H1 (cell line): Measurements from ENCODE around the gene FASN. TPM values are rescaled to one million over a fixed set of nuclear protein-coding genes. Genes with fewer than 3 reads are reported as not detected.

Experiments
- CTCF ChIA-PET: fragments of 300-600 bp; sonication (Branson Sonifier 250); formaldehyde crosslinking; loops from one replicate; lab custom pipeline; 2021; ENCODE audit not compliant: partially characterized antibody; lab: Charles Lee
- POLR2A ChIA-PET: fragments of 300-600 bp; sonication (Branson Sonifier 250); formaldehyde crosslinking; loops from one replicate; lab custom pipeline; 2021; ENCODE audit warnings: inconsistent platforms; ENCODE audit not compliant: partially characterized antibody; lab: Charles Lee
- DNase-seq, 2 experiments: peaks; one replicate each; pipeline versions ENCODE4 v3.0.0 to v3.0.0-alpha.2; 2010 to 2022; ENCODE audit warnings: low spot score in 2 of 2, low read depth in 1 of 2, mixed read lengths in 1 of 2
- FAIRE-seq: peaks from 2 replicates; lab custom pipeline; 2011; peaks lifted over from hg19 to GRCh38; lab: Jason Lieb, UNC
- H2AFZ ChIP-seq: 2 replicates; pipeline ENCODE4 v1.8.1; 2012; ENCODE audit warnings: low read length, inconsistent platforms
- H2AK5ac ChIP-seq: 2 replicates; pipeline ENCODE4 v1.6.1; 2013; ENCODE audit warnings: low read depth, low read length
- H2BK120ac ChIP-seq: replicated peaks from 2 replicates; pipeline ENCODE3; 2013; ENCODE audit warnings: low read depth, low read length, inconsistent platforms
- H2BK12ac ChIP-seq: 2 replicates; pipeline ENCODE4 v1.6.1; 2013; ENCODE audit warnings: low read depth, low read length
- H2BK15ac ChIP-seq: 2 replicates; pipeline ENCODE4 v1.6.1; 2013; ENCODE audit warnings: low read length
- H2BK20ac ChIP-seq: 2 replicates; pipeline ENCODE4 v1.6.1; 2013; ENCODE audit warnings: low read length
- H2BK5ac ChIP-seq: 2 replicates; pipeline ENCODE4 v1.6.1; 2013; ENCODE audit warnings: low read depth, low read length
- H3K14ac ChIP-seq: 2 replicates; pipeline ENCODE4 v1.6.1; 2013; ENCODE audit warnings: inconsistent platforms; ENCODE audit not compliant: insufficient read length
- H3K18ac ChIP-seq: 2 replicates; pipeline ENCODE4 v1.6.1; 2013; ENCODE audit warnings: low read length; ENCODE audit errors: extremely low read depth
- H3K23ac ChIP-seq: 2 replicates; pipeline ENCODE4 v1.6.1; 2013; ENCODE audit warnings: inconsistent platforms; ENCODE audit not compliant: insufficient read length
- H3K23me2 ChIP-seq: 2 replicates; pipeline ENCODE4 v1.6.1; 2013; ENCODE audit warnings: low read depth, low read length
- H3K27ac ChIP-seq: 2 replicates; pipeline ENCODE4 v1.6.1; 2011; ENCODE audit warnings: low read depth, low read length, inconsistent platforms
- H3K27me3 ChIP-seq, 4 experiments: replicated peaks in 1 of 4; 1 replicate in 1 of 4; 2 replicates in 3 of 4; pipeline versions ENCODE4 v1.6.1 to v1.8.1; 2011 to 2013; ENCODE audit warnings: low read length in 3 of 4, mild to moderate bottlenecking in 3 of 4, inconsistent platforms in 2 of 4, mixed read lengths in 2 of 4, moderate library complexity in 1 of 4; ENCODE audit not compliant: control insufficient read depth in 3 of 4, insufficient read depth in 3 of 4; ENCODE audit errors: extremely low read depth in 1 of 4
- H3K36me3 ChIP-seq, 4 experiments: 2 replicates each; pipeline versions ENCODE4 v1.6.1 to v1.8.1; 2011 to 2013; ENCODE audit warnings: mild to moderate bottlenecking in 4 of 4, low read length in 3 of 4, moderate library complexity in 2 of 4, control low read depth in 1 of 4, inconsistent platforms in 1 of 4; ENCODE audit not compliant: insufficient read depth in 4 of 4, control insufficient read depth in 2 of 4
- H3K4ac ChIP-seq: replicated peaks from 2 replicates; pipeline ENCODE3; 2013; ENCODE audit warnings: low read length, low read depth, mixed read lengths, inconsistent platforms; ENCODE audit not compliant: insufficient read length
- H3K4me1 ChIP-seq, 4 experiments: replicated peaks in 1 of 4; 1 replicate in 1 of 4; 2 replicates in 3 of 4; pipeline versions ENCODE4 v1.6.1 to v1.8.1; 2011 to 2013; ENCODE audit warnings: low read length in 3 of 4, inconsistent platforms in 2 of 4, mixed read lengths in 1 of 4; ENCODE audit not compliant: insufficient read depth in 4 of 4, control insufficient read depth in 3 of 4
- H3K4me2 ChIP-seq, 2 experiments: 2 replicates each; pipeline versions ENCODE4 v1.6.1 to v1.8.1; 2011 to 2013; ENCODE audit warnings: low read depth in 2 of 2, low read length in 2 of 2, control low read depth in 1 of 2, inconsistent platforms in 1 of 2, mild to moderate bottlenecking in 1 of 2; ENCODE audit not compliant: insufficient read depth in 1 of 2
- H3K4me3 ChIP-seq, 4 experiments: fragments of 200-600, 300-600 bp in 1 of 4; sonication (generic), shearing (Covaris generic), sonication (Bioruptor Twin) in 1 of 4; 2 replicates each; pipeline versions ENCODE4 v1.5.1 to v1.8.1; 2011 to 2016; ENCODE audit warnings: low read length in 4 of 4, low read depth in 3 of 4, control low read depth in 2 of 4, inconsistent platforms in 2 of 4, mild to moderate bottlenecking in 2 of 4, mixed read lengths in 1 of 4, moderate library complexity in 1 of 4; ENCODE audit not compliant: insufficient read depth in 2 of 4; ENCODE audit errors: extremely low read depth in 1 of 4
- H3K56ac ChIP-seq: replicated peaks from 2 replicates; pipeline ENCODE3; 2013; ENCODE audit warnings: low read depth, mild to moderate bottlenecking, mixed read lengths, low read length, inconsistent platforms; ENCODE audit not compliant: insufficient read length
- H3K79me1 ChIP-seq: 2 replicates; pipeline ENCODE4 v1.6.1; 2013; ENCODE audit warnings: low read depth, low read length, control low read depth
- H3K79me2 ChIP-seq, 2 experiments: 2 replicates each; pipeline versions ENCODE4 v1.6.1 to v1.8.1; 2012 to 2013; ENCODE audit warnings: low read length in 2 of 2, mild to moderate bottlenecking in 2 of 2, inconsistent platforms in 1 of 2; ENCODE audit not compliant: insufficient read depth in 2 of 2, control insufficient read depth in 1 of 2
- H3K9ac ChIP-seq, 4 experiments: replicated peaks in 1 of 4; 1 replicate in 1 of 4; 2 replicates in 3 of 4; pipeline versions ENCODE4 v1.6.1 to v1.8.1; 2011 to 2013; ENCODE audit warnings: low read depth in 3 of 4, low read length in 3 of 4, control low read depth in 2 of 4, mild to moderate bottlenecking in 2 of 4, moderate library complexity in 2 of 4, inconsistent platforms in 1 of 4; ENCODE audit errors: extremely low read depth in 1 of 4
- H3K9me3 ChIP-seq, 2 experiments: 2 replicates each; pipeline versions ENCODE4 v1.6.1 to v1.8.1; 2012 to 2013; ENCODE audit warnings: mild to moderate bottlenecking in 2 of 2, moderate library complexity in 2 of 2, control low read depth in 1 of 2, inconsistent platforms in 1 of 2, low read depth in 1 of 2, low read length in 1 of 2, mixed read lengths in 1 of 2; ENCODE audit not compliant: insufficient read depth in 2 of 2
- H4K20me1 ChIP-seq, 2 experiments: replicated peaks in 1 of 2; 2 replicates each; pipeline versions ENCODE3 to v1.8.1; 2011 to 2013; ENCODE audit warnings: inconsistent platforms in 2 of 2, low read length in 2 of 2, mild to moderate bottlenecking in 1 of 2; ENCODE audit not compliant: insufficient read depth in 2 of 2, control insufficient read depth in 1 of 2
- H4K5ac ChIP-seq: 2 replicates; pipeline ENCODE4 v1.6.1; 2013; ENCODE audit warnings: low read length, low read depth, mixed read lengths, inconsistent platforms; ENCODE audit not compliant: insufficient read length
- H4K8ac ChIP-seq: 2 replicates; pipeline ENCODE4 v1.8.0; 2013; ENCODE audit warnings: mild to moderate bottlenecking, moderate library complexity, low read length, inconsistent platforms; ENCODE audit not compliant: insufficient read depth; ENCODE audit errors: extremely low read depth
- H4K91ac ChIP-seq: replicated peaks from 2 replicates; pipeline ENCODE3; 2013; ENCODE audit warnings: low read length, mixed read lengths, inconsistent platforms; ENCODE audit not compliant: insufficient read length
- CEBPB ChIP-seq: IDR thresholded peaks from 2 replicates; pipeline ENCODE4 v1.6.1; 2012; ENCODE audit warnings: low read depth, low read length
- CTBP2 ChIP-seq: IDR thresholded peaks from 2 replicates; pipeline ENCODE4 v1.7.0; 2011; ENCODE audit warnings: borderline replicate concordance, mild to moderate bottlenecking, moderate library complexity, mixed read lengths, low read length; ENCODE audit not compliant: insufficient read depth, insufficient read length
- CTCF ChIP-seq, 3 experiments: IDR thresholded peaks; 1 replicate in 2 of 3; 2 replicates in 1 of 3; pipeline versions ENCODE4 v1.5.1 to v1.6.1; 2011; ENCODE audit warnings: low read length in 3 of 3, mild to moderate bottlenecking in 3 of 3, inconsistent platforms in 2 of 3, low read depth in 1 of 3, moderate library complexity in 1 of 3; ENCODE audit not compliant: insufficient read depth in 1 of 3; ENCODE audit errors: control extremely low read depth in 1 of 3
- KDM1A ChIP-seq: fragments of 200-600, 300-600 bp; sonication (generic); IDR thresholded peaks from 2 replicates; pipeline ENCODE4 v1.7.1; 2016; ENCODE audit warnings: mild to moderate bottlenecking, low read length, borderline replicate concordance
- RXRA ChIP-seq: IDR thresholded peaks from 2 replicates; pipeline ENCODE4 v1.6.1; 2011; ENCODE audit warnings: low read depth, mild to moderate bottlenecking, low read length, moderate library complexity; ENCODE audit not compliant: insufficient read depth
- SIX5 ChIP-seq: IDR thresholded peaks from 2 replicates; pipeline ENCODE4 v1.6.1; 2011; ENCODE audit warnings: mild to moderate bottlenecking, low read depth, low read length
- SP1 ChIP-seq: IDR thresholded peaks from 2 replicates; pipeline ENCODE4 v1.6.1; 2011; ENCODE audit warnings: low read depth, low read length
- YY1 ChIP-seq: IDR thresholded peaks from 2 replicates; pipeline ENCODE4 v1.6.1; 2011; ENCODE audit warnings: low read depth, mild to moderate bottlenecking, low read length
- WGBS, 2 experiments: shearing (Covaris generic) in 1 of 2; methylation state at CpG; one replicate each; pipeline versions ENCODE4 v1.1.6 to v1.1.7; 2013 to 2015; ENCODE audit warnings: low lambda C conversion rate in 2 of 2, mixed read lengths in 2 of 2, inconsistent platforms in 1 of 2, low coverage in 1 of 2, missing lambda C conversion rate in 1 of 2; ENCODE audit not compliant: insufficient replicate concordance in 2 of 2, insufficient coverage in 1 of 2, insufficient read length in 1 of 2; ENCODE audit errors: extremely low coverage in 1 of 2, missing lambda C conversion rate in 1 of 2; 5-methylcytosine and 5-hydroxymethylcytosine counted together
- polyA plus RNA-seq, 7 experiments: library from polyadenylated mRNA; depleted of rRNA in 3 of 7; stranded (reverse) in 5 of 7; unstranded in 2 of 7; fragments of >200 nt in 5 of 7; fragments of 200-250 nt in 2 of 7; gene quantifications; 1 replicate in 5 of 7; 2 replicates in 1 of 7; 4 replicates in 1 of 7; pipeline versions ENCODE4 v1.2.1 to v1.2.3, GENCODE V29; 2011 to 2013; ENCODE audit warnings: missing spikeins in 2 of 7, mixed read lengths in 2 of 7
- total RNA-seq: library from RNA; stranded (reverse); fragmentation: NEBNext Ultra II Directional; extraction: Animal tissue kit (Norgen Biotek cat#: 25700); gene quantifications from 2 replicates; pipeline ENCODE4 v1.2.1, GENCODE V29; 2021

FASN gene
- total and polyA plus RNA-seq, 2 of the 8 experiments (the other 6 are each of a cell fraction or from before 2014, with no cell fraction given), result 143 to 561 TPM

GRCh38 chr17:82047379-82047778 is 50.7 kb downstream of the FASN start:
- Histone ChIP-seq H2BK15ac (no peak overlapping the region), H4K20me1 (peaks cover 0 to 8% of the 10 kb centered on the region in 2 experiments), H2BK12ac (no peak overlapping the region), H3K9ac (no peak overlapping the region)
- TF ChIP-seq CEBPB, result no peak
- no peak for TF ChIP-seq CTBP2
- no peak for TF ChIP-seq SP1
- no peak for TF ChIP-seq KDM1A
- no peak for TF ChIP-seq SIX5
- TF ChIP-seq YY1, result no peak
- TF ChIP-seq CTCF (IDR thresholded peaks at IDR 0.05; ENCODE audit: control extremely low read depth in 1 of 3, insufficient read depth in 1 of 3, low read depth in 1 of 3, low read length in 3 of 3), result no peak
- TF ChIP-seq RXRA, result no peak
- TF ChIP-seq, all 59 proteins: peak for 0
- FAIRE-seq (no peak), DNase-seq (no peak)
- H2BK20ac ChIP-seq, result no peak overlapping the region
- H2BK5ac ChIP-seq, result no peak overlapping the region
- H3K79me2 ChIP-seq, result peaks cover 0 to 4% of the 10 kb centered on the region in 2 experiments; a peak in 1 of 4 replicates
- no peaks in the 10 kb centered on the region for H3K9me3 ChIP-seq
- H3K4me2 ChIP-seq, result no peak overlapping the region
- H2AK5ac ChIP-seq, result no peak overlapping the region
- H3K4me3 ChIP-seq, result no peak overlapping the region
- H4K91ac ChIP-seq, result no peak overlapping the region
- no peak overlapping the region for H3K56ac ChIP-seq
- no peak overlapping the region for H4K5ac ChIP-seq
- peaks cover 3% of the 10 kb centered on the region; the same call in 1 of the 2 replicates for H3K79me1 ChIP-seq
- no peak overlapping the region for H2BK120ac ChIP-seq
- no peak overlapping the region for H4K8ac ChIP-seq
- peaks cover 0 to 4% (median 0%) of the 10 kb centered on the region in 4 experiments; a peak in 1 of 7 replicates for H3K27me3 ChIP-seq
- no peak overlapping the region for H3K4ac ChIP-seq
- no peak overlapping the region for H3K18ac ChIP-seq
- peaks cover 0 to 8% (median 2%) of the 10 kb centered on the region in 4 experiments; a peak in 3 of 8 replicates for H3K36me3 ChIP-seq
- H3K23me2 ChIP-seq, result peaks cover 5% of the 10 kb centered on the region; the same call in 1 of the 2 replicates
- CTCF ChIA-PET, result interaction anchor here (0.8 kb wide), 1 partner anchor 17 kb away, joined by 3 read pairs; no protein-coding TSS in a partner anchor
- POLR2A ChIA-PET, result interaction anchor here (0.9 to 1.3 kb wide), 3 partner anchors 13 to 42 kb away, joined by 4 to 6 read pairs (median 4); partner anchors contain the start of gene RAC3
- no peak overlapping the region for H2AFZ ChIP-seq
- H3K27ac ChIP-seq, result no peak overlapping the region
- 94% methylated on average over 24 of the region's 24 CpGs; no CpG with 5 or more reads in 1 of the 2 experiments for WGBS, 2 experiments
- peaks cover 0 to 18% (median 10%) of the 10 kb centered on the region in 4 experiments; a peak in 5 of 7 replicates for H3K4me1 ChIP-seq
- no peak overlapping the region for H3K14ac ChIP-seq
- H3K23ac ChIP-seq, result no peak overlapping the region
